Endothelial cell of umbilical vein (primary cell): ENCODE measurements around the gene BRF1. TPM values are rescaled to one million over a fixed set of nuclear protein-coding genes. Genes with fewer than 3 reads are reported as not detected.

Experiments used
- BruUV-seq: library from RNA; stranded (reverse); fragments of 400-500 nt; replicated peaks from 2 replicates; lab custom pipeline; 2021; lab: Mats Ljungman, UMichigan
- CTCF ChIA-PET: fragments of 300-600, 350-600 bp; sonication (Branson Sonifier 250); formaldehyde crosslinking; loops from one replicate; lab custom pipeline; 2021; ENCODE audit warnings: antibody characterized with exemption, inconsistent platforms; lab: Charles Lee
- POLR2A ChIA-PET: fragments of 300-600, 350-600 bp; sonication (Branson Sonifier 250); formaldehyde crosslinking; loops from one replicate; lab custom pipeline; 2021; ENCODE audit warnings: antibody characterized with exemption, inconsistent platforms; lab: Charles Lee
- DNase-seq: peaks from one replicate; pipeline ENCODE4 v3.0.0-alpha.2; 2011; ENCODE audit warnings: low read depth, low spot score
- FAIRE-seq: peaks from 2 replicates; lab custom pipeline; 2011; peaks lifted over from hg19 to GRCh38; lab: Jason Lieb, UNC
- H2AFZ ChIP-seq: 2 replicates; pipeline ENCODE4 v1.6.0; 2012; ENCODE audit warnings: low read depth, low read length, control low read depth, inconsistent platforms
- H3K27ac ChIP-seq: 2 replicates; pipeline ENCODE4 v1.5.1; 2011; ENCODE audit warnings: low read depth, mild to moderate bottlenecking, control low read depth, low read length, moderate library complexity; ENCODE audit not compliant: insufficient read depth
- H3K27me3 ChIP-seq, 2 experiments: 2 replicates each; pipeline versions ENCODE4 v1.6.0 to v1.6.1; 2011; ENCODE audit warnings: low read length in 2 of 2, mixed read lengths in 1 of 2; ENCODE audit not compliant: control insufficient read depth in 2 of 2, insufficient read depth in 2 of 2
- H3K36me3 ChIP-seq, 2 experiments: 2 replicates in 1 of 2; 3 replicates in 1 of 2; pipeline ENCODE4 v1.5.1; 2011; ENCODE audit warnings: low read length in 2 of 2, mild to moderate bottlenecking in 1 of 2, moderate library complexity in 1 of 2; ENCODE audit not compliant: control insufficient read depth in 2 of 2, insufficient read depth in 2 of 2; ENCODE audit errors: extremely low read depth in 1 of 2
- H3K4me1 ChIP-seq: 3 replicates; pipeline ENCODE4 v1.5.1; 2011; ENCODE audit warnings: mild to moderate bottlenecking, low read length; ENCODE audit not compliant: control insufficient read depth, insufficient read depth; ENCODE audit errors: extremely low read depth
- H3K4me2 ChIP-seq: 2 replicates; pipeline ENCODE4 v1.6.1; 2011; ENCODE audit warnings: low read length, control low read depth, mixed read lengths; ENCODE audit not compliant: insufficient read depth
- H3K4me3 ChIP-seq, 3 experiments: fragments of 200-600 bp in 1 of 3; sonication (generic), shearing (Covaris generic) in 1 of 3; replicated peaks in 1 of 3; 2 replicates each; pipeline ENCODE4 v1.5.1; 2011 to 2016; ENCODE audit warnings: control low read depth in 3 of 3, low read length in 3 of 3, mild to moderate bottlenecking in 2 of 3, inconsistent platforms in 1 of 3, low read depth in 1 of 3, moderate library complexity in 1 of 3; ENCODE audit not compliant: insufficient read depth in 1 of 3
- H3K79me2 ChIP-seq: 2 replicates; pipeline ENCODE4 v1.6.0; 2012; ENCODE audit warnings: low read length, inconsistent platforms; ENCODE audit not compliant: control insufficient read depth, insufficient read depth
- H3K9ac ChIP-seq: replicated peaks from 2 replicates; pipeline ENCODE3; 2011; ENCODE audit warnings: low read length, control low read depth; ENCODE audit not compliant: insufficient read depth; ENCODE audit errors: extremely low read depth
- H3K9me1 ChIP-seq: replicated peaks from 3 replicates; pipeline ENCODE4 v1.6.0; 2011; ENCODE audit warnings: mild to moderate bottlenecking, low read length; ENCODE audit not compliant: control insufficient read depth, insufficient read depth; ENCODE audit errors: extremely low read depth
- H3K9me3 ChIP-seq: replicated peaks from 2 replicates; pipeline ENCODE4 v1.5.1; 2012; ENCODE audit warnings: low read length, inconsistent platforms; ENCODE audit not compliant: control insufficient read depth, insufficient read depth
- H4K20me1 ChIP-seq: replicated peaks from 2 replicates; pipeline ENCODE3; 2011; ENCODE audit warnings: mild to moderate bottlenecking, low read length; ENCODE audit not compliant: control insufficient read depth, insufficient read depth; ENCODE audit errors: extremely low read depth
- CTCF ChIP-seq, 2 donors: IDR thresholded peaks; 1 replicate in 1 of 2; 2 replicates in 1 of 2; pipeline ENCODE4 v1.5.1; 2011; ENCODE audit warnings: low read length in 2 of 2, mild to moderate bottlenecking in 2 of 2, moderate library complexity in 2 of 2, control low read depth in 1 of 2, inconsistent platforms in 1 of 2, low read depth in 1 of 2; ENCODE audit not compliant: insufficient read depth in 1 of 2; ENCODE audit errors: extremely low read depth in 1 of 2
- EZH2 ChIP-seq: IDR thresholded peaks from 2 replicates; pipeline ENCODE4 v1.6.1; 2012; ENCODE audit warnings: borderline replicate concordance, low read depth, mild to moderate bottlenecking, moderate library complexity, low read length, inconsistent platforms; ENCODE audit not compliant: severe bottlenecking
- FOS ChIP-seq: IDR thresholded peaks from 2 replicates; pipeline ENCODE4 v1.6.1; 2011; ENCODE audit warnings: mild to moderate bottlenecking, low read length, moderate library complexity, borderline replicate concordance; ENCODE audit not compliant: insufficient read depth
- GATA2 ChIP-seq: IDR thresholded peaks from 2 replicates; pipeline ENCODE4 v1.7.0; 2011; ENCODE audit warnings: low read depth, mild to moderate bottlenecking, moderate library complexity, mixed read lengths, low read length; ENCODE audit not compliant: insufficient read length, insufficient read depth
- JUN ChIP-seq: IDR thresholded peaks from 2 replicates; pipeline ENCODE4 v1.6.1; 2011; ENCODE audit warnings: borderline replicate concordance, low read depth; ENCODE audit not compliant: insufficient read length, insufficient read depth
- MAX ChIP-seq: IDR thresholded peaks from 2 replicates; pipeline ENCODE4 v1.6.1; 2011; ENCODE audit not compliant: insufficient read depth, insufficient read length
- MYC ChIP-seq: IDR thresholded peaks from one replicate; pipeline ENCODE4 v1.6.1; 2011; ENCODE audit warnings: mild to moderate bottlenecking, low read depth, low read length
- POLR2A ChIP-seq: IDR thresholded peaks from 2 replicates; pipeline ENCODE4 v1.6.1; 2012; ENCODE audit warnings: low read depth, mild to moderate bottlenecking, control low read depth, low read length
- POLR2AphosphoS5 ChIP-seq: IDR thresholded peaks from 2 replicates; pipeline ENCODE4 v1.6.1; 2012; ENCODE audit warnings: low read depth, mild to moderate bottlenecking, control low read depth, low read length, moderate library complexity; ENCODE audit not compliant: insufficient read depth
- dilution Hi-C: fragments of 300-500 bp; cut with MboI; formaldehyde crosslinking; loops from one replicate; pipeline ENCODE4 v1.15.0; 2019; ENCODE audit warnings: low sequenced_read_pairs; ENCODE audit not compliant: extremely low pct_ligation_motif_present
- intact Hi-C: fragments of 100-400 bp; cut with micrococcal nuclease; formaldehyde crosslinking; loops from one replicate; pipeline ENCODE4 v1.10.0; 2022
- polyA plus RNA-seq, 4 experiments: library from polyadenylated mRNA; depleted of rRNA in 3 of 4; stranded (reverse) in 3 of 4; unstranded in 1 of 4; fragments of >200 nt; gene quantifications; 2 replicates each; pipeline versions ENCODE4 v1.2.1 to v1.2.3, GENCODE V29; 2011 to 2012; ENCODE audit warnings: missing spikeins in 1 of 4
- total RNA-seq: library from RNA; stranded (reverse); gene quantifications from 2 replicates; pipeline ENCODE4 v1.2.3, GENCODE V29; 2021

Gene BRF1
- total and polyA plus RNA-seq, 2 donors (not counting 3 experiments of a cell fraction or from before 2014, with no cell fraction given) = 19.0 to 47.2 TPM

- Histone ChIP-seq H3K9me3 (no peaks in the 10 kb centered on the region), H3K9me1 (no peaks in the 10 kb centered on the region), H3K4me1 (peaks cover 42% of the 10 kb centered on the region), H3K79me2 (no peaks in the 10 kb centered on the region), H3K36me3 (no peaks in the 10 kb centered on the region), H4K20me1 (no peaks in the 10 kb centered on the region), H3K9ac (no peak overlapping the region), H3K4me3 (no peak overlapping the region), H3K27ac (no peak overlapping the region), H2AFZ (no peak overlapping the region), H3K27me3 (no peaks in the 10 kb centered on the region), H3K4me2 (no peak overlapping the region)
- DNase-seq (no peak), FAIRE-seq (no peak)
- TF ChIP-seq FOS = no peak
- no peak for TF ChIP-seq POLR2AphosphoS5
- TF ChIP-seq POLR2A = no peak
- no peak for TF ChIP-seq MAX
- TF ChIP-seq MYC = no peak
- TF ChIP-seq JUN = no peak
- TF ChIP-seq GATA2 = no peak
- no peak for TF ChIP-seq CTCF (IDR thresholded peaks at IDR 0.05; ENCODE audit: extremely low read depth in 1 of 2, insufficient read depth in 1 of 2, low read depth in 1 of 2, low read length in 2 of 2)
- no peak for TF ChIP-seq EZH2
- dilution Hi-C loops = no loop called here
- no TSS peak for BruUV-seq
- ChIA-PET CTCF (no interaction called here), POLR2A (no interaction called here)
- intact Hi-C loops = no loop called here
Measured at GRCh38 chr14:105178069-105178867, 122.5 kb downstream of the BRF1 start.
